HCT116 (cell line): ENCODE data around the gene R3HDM4. TPM values are rescaled to one million over a fixed set of nuclear protein-coding genes. Genes with fewer than 3 reads are reported as not detected.
A peak's percentile ranks its signal among the peaks of the same experiment; 100 is the strongest.

ENCODE experiments used
- ATAC-seq: fragments of 200-7000 bp; cut with Tn5 transposase; 2 replicates; pipeline ENCODE4 v1.9.1; 2020; ENCODE audit warnings: mild to moderate bottlenecking, moderate library complexity
- BruUV-seq: library from RNA; stranded (reverse); fragments of 400-500 nt; replicated peaks from 2 replicates; lab custom pipeline; 2021; lab: Mats Ljungman, UMichigan
- CTCF ChIA-PET: fragments of 300-600 bp; sonication (Branson Sonifier 250); formaldehyde crosslinking; loops from one replicate; lab custom pipeline; 2021; ENCODE audit warnings: antibody characterized with exemption; lab: Charles Lee
- POLR2A ChIA-PET: fragments of 300-600, 350-600 bp; sonication (Branson Sonifier 250); formaldehyde crosslinking; loops from one replicate; lab custom pipeline; 2021; ENCODE audit warnings: antibody characterized with exemption; lab: Charles Lee
- RAD21 ChIA-PET, 2 experiments: fragments of 300-600 bp; sonication (Branson Sonifier 250); formaldehyde crosslinking; loops; one replicate each; lab custom pipeline; 2023; ENCODE audit warnings: low total read pairs in 2 of 2; ENCODE audit not compliant: uncharacterized antibody in 2 of 2, unreplicated experiment in 2 of 2, low non-redundant PET in 1 of 2; lab: Charles Lee
- DNase-seq: peaks from one replicate; pipeline ENCODE4 v3.0.0-alpha.2; 2010; ENCODE audit warnings: low read depth, low spot score
- H2AFZ ChIP-seq: fragments of 200-600 bp; shearing (Covaris generic), sonication (generic); 2 replicates; pipeline ENCODE4 v1.6.1; 2017; ENCODE audit warnings: low read depth, mixed run types, mixed read lengths, antibody characterized with exemption, low read length; ENCODE audit not compliant: poor library complexity, severe bottlenecking
- H3K27ac ChIP-seq: 2 replicates; pipeline ENCODE4 v1.5.1; 2012; ENCODE audit warnings: low read depth, low read length
- H3K27me3 ChIP-seq: fragments of 200-600 bp; sonication (generic); 2 replicates; pipeline ENCODE4 v1.6.1; 2016; ENCODE audit warnings: mixed run types, low read length, mixed read lengths; ENCODE audit not compliant: insufficient read depth
- H3K36me3 ChIP-seq, 2 experiments: fragments of 200-500 bp in 1 of 2; fragments of 200-600 bp in 1 of 2; sonication (Bioruptor generic) in 1 of 2; sonication (generic) in 1 of 2; 2 replicates each; pipeline versions ENCODE4 v1.5.1 to v1.6.1; 2014 to 2016; ENCODE audit warnings: low read length in 2 of 2, inconsistent platforms in 1 of 2, mixed read lengths in 1 of 2, mixed run types in 1 of 2; ENCODE audit not compliant: insufficient read depth in 2 of 2, control insufficient read depth in 1 of 2
- H3K4me1 ChIP-seq, 2 experiments: fragments of 200-600 bp in 1 of 2; sonication (generic) in 1 of 2; 2 replicates each; pipeline versions ENCODE4 v1.5.1 to v1.6.1; 2012 to 2017; ENCODE audit warnings: low read length in 2 of 2, inconsistent platforms in 1 of 2, mild to moderate bottlenecking in 1 of 2, mixed read lengths in 1 of 2, mixed run types in 1 of 2, moderate library complexity in 1 of 2; ENCODE audit not compliant: insufficient read depth in 2 of 2, control insufficient read depth in 1 of 2
- H3K4me2 ChIP-seq: fragments of 200-600 bp; sonication (generic); 2 replicates; pipeline ENCODE4 v1.6.1; 2017; ENCODE audit warnings: mixed run types, low read length, mixed read lengths
- H3K4me3 ChIP-seq, 2 experiments: fragments of 200-600 bp in 1 of 2; sonication (generic) in 1 of 2; replicated peaks in 1 of 2; 2 replicates each; pipeline ENCODE4 v1.5.1; 2011 to 2016; ENCODE audit warnings: low read length in 2 of 2, control low read depth in 1 of 2, low read depth in 1 of 2, mild to moderate bottlenecking in 1 of 2, mixed read lengths in 1 of 2, mixed run types in 1 of 2
- H3K79me2 ChIP-seq: fragments of 200-600 bp; sonication (generic); 2 replicates; pipeline ENCODE4 v1.6.1; 2017; ENCODE audit warnings: mild to moderate bottlenecking, mixed run types, low read length, moderate library complexity, mixed read lengths; ENCODE audit not compliant: insufficient read depth
- H3K9ac ChIP-seq: fragments of 200-600 bp; sonication (generic); 2 replicates; pipeline ENCODE4 v1.6.1; 2016; ENCODE audit warnings: low read length, mixed read lengths
- H3K9me2 ChIP-seq: fragments of 200-600 bp; sonication (generic), shearing (Covaris generic); 2 replicates; pipeline ENCODE4 v1.6.1; 2017; ENCODE audit warnings: mixed run types, mild to moderate bottlenecking, moderate library complexity; ENCODE audit not compliant: insufficient read depth
- H3K9me3 ChIP-seq, 2 experiments: fragments of 200-500 bp in 1 of 2; fragments of 200-600 bp in 1 of 2; sonication (Bioruptor generic) in 1 of 2; sonication (generic) in 1 of 2; 2 replicates each; pipeline ENCODE4 v1.6.1; 2014 to 2017; ENCODE audit warnings: low read length in 2 of 2, mixed read lengths in 2 of 2, inconsistent platforms in 1 of 2, low read depth in 1 of 2, mild to moderate bottlenecking in 1 of 2, mixed run types in 1 of 2, moderate library complexity in 1 of 2; ENCODE audit not compliant: control insufficient read depth in 1 of 2, insufficient read depth in 1 of 2
- H4K20me1 ChIP-seq: fragments of 200-600 bp; sonication (generic), shearing (Covaris generic); 2 replicates; pipeline ENCODE4 v1.6.1; 2017; ENCODE audit warnings: mixed run types, mild to moderate bottlenecking, moderate library complexity; ENCODE audit not compliant: insufficient read depth
- CBX3 ChIP-seq: IDR thresholded peaks from 2 replicates; pipeline ENCODE4 v1.6.1; 2012; ENCODE audit warnings: low read depth
- EGR1 ChIP-seq: IDR thresholded peaks from 2 replicates; pipeline ENCODE4 v1.6.1; 2012; ENCODE audit warnings: low read depth
- ELF1 ChIP-seq: IDR thresholded peaks from 2 replicates; pipeline ENCODE4 v1.6.1; 2012; ENCODE audit warnings: low read depth, borderline replicate concordance
- EZH2 ChIP-seq: fragments of 200-600 bp; sonication (generic); IDR thresholded peaks from 2 replicates; pipeline ENCODE4 v1.6.1; 2017; ENCODE audit warnings: antibody characterized with exemption, mixed run types
- EZH2phosphoT487 ChIP-seq: fragments of 200-600 bp; IDR thresholded peaks from 2 replicates; pipeline ENCODE4 v1.6.1; 2018; ENCODE audit warnings: antibody characterized with exemption, borderline replicate concordance
- POLR2A ChIP-seq: IDR thresholded peaks from 2 replicates; pipeline ENCODE4 v1.7.0; 2011; ENCODE audit warnings: borderline replicate concordance; ENCODE audit not compliant: insufficient read depth, insufficient read length; ENCODE audit errors: extremely low read depth
- POLR2AphosphoS5 ChIP-seq: IDR thresholded peaks from 2 replicates; pipeline ENCODE4 v1.6.1; 2011; ENCODE audit warnings: mild to moderate bottlenecking, low read depth, low read length, moderate library complexity
- SIN3A ChIP-seq: IDR thresholded peaks from 2 replicates; pipeline ENCODE4 v1.6.1; 2012; ENCODE audit warnings: low read depth
- TCF7L2 ChIP-seq: IDR thresholded peaks from 2 replicates; pipeline ENCODE4 v1.7.0; 2011; ENCODE audit warnings: borderline replicate concordance, inconsistent platforms; ENCODE audit not compliant: insufficient read depth, insufficient read length; ENCODE audit errors: extremely low read depth
- YY1 ChIP-seq: IDR thresholded peaks from 2 replicates; pipeline ENCODE4 v1.6.1; 2011; ENCODE audit warnings: low read length, low read depth, moderate library complexity, mild to moderate bottlenecking; ENCODE audit not compliant: insufficient replicate concordance; ENCODE audit errors: extremely low read depth
- ZFX ChIP-seq: fragments of 450-650 bp; IDR thresholded peaks from 2 replicates; pipeline ENCODE4 v1.6.1; 2017
- ZNF274 ChIP-seq: fragments of 200-500 bp; sonication (Bioruptor generic); IDR thresholded peaks from 2 replicates; pipeline ENCODE4 v1.6.1; 2014; ENCODE audit warnings: mild to moderate bottlenecking, low read depth, low read length, inconsistent platforms
- intact Hi-C: fragments of 100-400 bp; cut with micrococcal nuclease; formaldehyde crosslinking; loops from 2 replicates; pipeline ENCODE4 v1.10.0; 2022
- total RNA-seq: library from RNA; stranded (reverse); gene quantifications from one replicate; pipeline ENCODE4 v1.2.1, GENCODE V29; 2021; ENCODE audit not compliant: unreplicated experiment
- TF ChIP-seq, protein P1 (sequence below), 3 experiments: fragments of 200-600 bp in 1 of 3; sonication (generic) in 1 of 3; IDR thresholded peaks in 2 of 3; conservative IDR thresholded peaks in 1 of 3; 2 replicates each; pipeline ENCODE4 v1.5.1; 2012 to 2017; ENCODE audit warnings: low read depth in 2 of 3, low read length in 2 of 3, antibody characterized with exemption in 1 of 3, borderline replicate concordance in 1 of 3, control low read depth in 1 of 3, mild to moderate bottlenecking in 1 of 3, mixed read lengths in 1 of 3, mixed run types in 1 of 3, moderate library complexity in 1 of 3; ENCODE audit not compliant: insufficient read depth in 1 of 3
- TF ChIP-seq, protein P2 (sequence below): IDR thresholded peaks from 2 replicates; pipeline ENCODE4 v1.6.1; 2011; ENCODE audit warnings: mild to moderate bottlenecking, low read length, moderate library complexity; ENCODE audit not compliant: insufficient replicate concordance; ENCODE audit errors: extremely low read depth
- TF ChIP-seq, protein P3 (sequence below): IDR thresholded peaks from 2 replicates; pipeline ENCODE4 v1.6.1; 2012; ENCODE audit warnings: low read depth
- TF ChIP-seq, protein P4 (sequence below): IDR thresholded peaks from 2 replicates; pipeline ENCODE4 v1.6.1; 2012

Gene R3HDM4
- total RNA-seq, 1 experiment from 2014 or later = 92.3 TPM

DNA sequence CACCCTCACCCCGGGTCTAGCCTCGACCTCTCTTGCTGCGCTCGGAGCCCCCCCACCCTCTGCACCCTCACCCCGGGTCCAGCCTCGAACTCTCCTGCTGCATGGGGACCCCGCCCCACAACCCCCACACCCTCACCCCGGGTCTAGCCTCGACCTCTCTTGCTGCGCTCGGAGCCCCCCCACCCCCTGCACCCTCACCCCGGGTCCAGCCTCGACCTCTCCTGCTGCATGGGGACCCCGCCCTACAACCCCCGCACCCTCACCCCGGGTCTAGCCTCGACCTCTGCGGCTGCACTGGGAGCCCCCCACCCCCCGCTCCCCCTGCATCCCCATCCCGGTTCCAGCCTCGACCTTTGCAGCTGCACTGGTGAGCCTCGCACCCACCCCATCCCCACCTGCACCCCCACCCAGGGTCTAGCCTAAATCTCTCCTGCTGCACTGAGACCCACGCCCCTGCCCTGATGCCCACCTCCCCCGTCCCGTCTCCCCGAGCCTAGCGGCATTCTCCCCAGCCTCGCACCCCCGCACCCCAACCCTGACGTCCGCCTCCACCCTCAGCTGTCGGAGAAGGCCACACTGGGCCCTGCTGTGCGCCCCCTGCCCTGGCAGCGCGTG, 51.8 kb downstream of the R3HDM4 start:
- ATAC-seq (no peak), DNase-seq (no peak)
- peak overlapping the region; percentile 71 to 78 for H3K4me3 ChIP-seq
- H3K27me3 ChIP-seq = no peaks in the 10 kb centered on the region
- peak overlapping the region; percentile 83 for H3K9ac ChIP-seq
- H3K9me2 ChIP-seq = no peaks in the 10 kb centered on the region
- POLR2A ChIA-PET = no interaction called here
- no peaks in the 10 kb centered on the region for H4K20me1 ChIP-seq
- no peaks in the 10 kb centered on the region for H3K79me2 ChIP-seq
- peaks cover 14 to 32% of the 10 kb centered on the region in 2 experiments for H3K4me1 ChIP-seq
- peak overlapping the region; percentile 96 for H3K27ac ChIP-seq
- TF ChIP-seq EGR1 (no peak), EZH2phosphoT487 (no peak), YY1 (no peak), POLR2A (no peak), SIN3A (no peak), ZFX (no peak), ZNF274 (no peak), CBX3 (no peak), EZH2 (no peak), POLR2AphosphoS5 (no peak), TCF7L2 (no peak), ELF1 (no peak)
- TF ChIP-seq, protein P1, sequence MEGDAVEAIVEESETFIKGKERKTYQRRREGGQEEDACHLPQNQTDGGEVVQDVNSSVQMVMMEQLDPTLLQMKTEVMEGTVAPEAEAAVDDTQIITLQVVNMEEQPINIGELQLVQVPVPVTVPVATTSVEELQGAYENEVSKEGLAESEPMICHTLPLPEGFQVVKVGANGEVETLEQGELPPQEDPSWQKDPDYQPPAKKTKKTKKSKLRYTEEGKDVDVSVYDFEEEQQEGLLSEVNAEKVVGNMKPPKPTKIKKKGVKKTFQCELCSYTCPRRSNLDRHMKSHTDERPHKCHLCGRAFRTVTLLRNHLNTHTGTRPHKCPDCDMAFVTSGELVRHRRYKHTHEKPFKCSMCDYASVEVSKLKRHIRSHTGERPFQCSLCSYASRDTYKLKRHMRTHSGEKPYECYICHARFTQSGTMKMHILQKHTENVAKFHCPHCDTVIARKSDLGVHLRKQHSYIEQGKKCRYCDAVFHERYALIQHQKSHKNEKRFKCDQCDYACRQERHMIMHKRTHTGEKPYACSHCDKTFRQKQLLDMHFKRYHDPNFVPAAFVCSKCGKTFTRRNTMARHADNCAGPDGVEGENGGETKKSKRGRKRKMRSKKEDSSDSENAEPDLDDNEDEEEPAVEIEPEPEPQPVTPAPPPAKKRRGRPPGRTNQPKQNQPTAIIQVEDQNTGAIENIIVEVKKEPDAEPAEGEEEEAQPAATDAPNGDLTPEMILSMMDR (IDR thresholded peaks at IDR 0.05 in 2 of 3, conservative IDR thresholded peaks at IDR 0.05 in 1 of 3; ENCODE audit: borderline replicate concordance in 1 of 3, insufficient read depth in 1 of 3, low read depth in 2 of 3, low read length in 2 of 3) = no peak
- TF ChIP-seq, protein P2, sequence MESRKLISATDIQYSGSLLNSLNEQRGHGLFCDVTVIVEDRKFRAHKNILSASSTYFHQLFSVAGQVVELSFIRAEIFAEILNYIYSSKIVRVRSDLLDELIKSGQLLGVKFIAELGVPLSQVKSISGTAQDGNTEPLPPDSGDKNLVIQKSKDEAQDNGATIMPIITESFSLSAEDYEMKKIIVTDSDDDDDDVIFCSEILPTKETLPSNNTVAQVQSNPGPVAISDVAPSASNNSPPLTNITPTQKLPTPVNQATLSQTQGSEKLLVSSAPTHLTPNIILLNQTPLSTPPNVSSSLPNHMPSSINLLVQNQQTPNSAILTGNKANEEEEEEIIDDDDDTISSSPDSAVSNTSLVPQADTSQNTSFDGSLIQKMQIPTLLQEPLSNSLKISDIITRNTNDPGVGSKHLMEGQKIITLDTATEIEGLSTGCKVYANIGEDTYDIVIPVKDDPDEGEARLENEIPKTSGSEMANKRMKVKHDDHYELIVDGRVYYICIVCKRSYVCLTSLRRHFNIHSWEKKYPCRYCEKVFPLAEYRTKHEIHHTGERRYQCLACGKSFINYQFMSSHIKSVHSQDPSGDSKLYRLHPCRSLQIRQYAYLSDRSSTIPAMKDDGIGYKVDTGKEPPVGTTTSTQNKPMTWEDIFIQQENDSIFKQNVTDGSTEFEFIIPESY = no peak
- TF ChIP-seq, protein P3, sequence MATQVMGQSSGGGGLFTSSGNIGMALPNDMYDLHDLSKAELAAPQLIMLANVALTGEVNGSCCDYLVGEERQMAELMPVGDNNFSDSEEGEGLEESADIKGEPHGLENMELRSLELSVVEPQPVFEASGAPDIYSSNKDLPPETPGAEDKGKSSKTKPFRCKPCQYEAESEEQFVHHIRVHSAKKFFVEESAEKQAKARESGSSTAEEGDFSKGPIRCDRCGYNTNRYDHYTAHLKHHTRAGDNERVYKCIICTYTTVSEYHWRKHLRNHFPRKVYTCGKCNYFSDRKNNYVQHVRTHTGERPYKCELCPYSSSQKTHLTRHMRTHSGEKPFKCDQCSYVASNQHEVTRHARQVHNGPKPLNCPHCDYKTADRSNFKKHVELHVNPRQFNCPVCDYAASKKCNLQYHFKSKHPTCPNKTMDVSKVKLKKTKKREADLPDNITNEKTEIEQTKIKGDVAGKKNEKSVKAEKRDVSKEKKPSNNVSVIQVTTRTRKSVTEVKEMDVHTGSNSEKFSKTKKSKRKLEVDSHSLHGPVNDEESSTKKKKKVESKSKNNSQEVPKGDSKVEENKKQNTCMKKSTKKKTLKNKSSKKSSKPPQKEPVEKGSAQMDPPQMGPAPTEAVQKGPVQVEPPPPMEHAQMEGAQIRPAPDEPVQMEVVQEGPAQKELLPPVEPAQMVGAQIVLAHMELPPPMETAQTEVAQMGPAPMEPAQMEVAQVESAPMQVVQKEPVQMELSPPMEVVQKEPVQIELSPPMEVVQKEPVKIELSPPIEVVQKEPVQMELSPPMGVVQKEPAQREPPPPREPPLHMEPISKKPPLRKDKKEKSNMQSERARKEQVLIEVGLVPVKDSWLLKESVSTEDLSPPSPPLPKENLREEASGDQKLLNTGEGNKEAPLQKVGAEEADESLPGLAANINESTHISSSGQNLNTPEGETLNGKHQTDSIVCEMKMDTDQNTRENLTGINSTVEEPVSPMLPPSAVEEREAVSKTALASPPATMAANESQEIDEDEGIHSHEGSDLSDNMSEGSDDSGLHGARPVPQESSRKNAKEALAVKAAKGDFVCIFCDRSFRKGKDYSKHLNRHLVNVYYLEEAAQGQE = no peak
- TF ChIP-seq, protein P4, sequence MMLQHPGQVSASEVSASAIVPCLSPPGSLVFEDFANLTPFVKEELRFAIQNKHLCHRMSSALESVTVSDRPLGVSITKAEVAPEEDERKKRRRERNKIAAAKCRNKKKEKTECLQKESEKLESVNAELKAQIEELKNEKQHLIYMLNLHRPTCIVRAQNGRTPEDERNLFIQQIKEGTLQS = no peak
- intact Hi-C loops = loop anchor here (2.0 kb wide), 1 partner anchor 90 kb away; no protein-coding TSS in a partner anchor
- BruUV-seq = no TSS peak
- RAD21 ChIA-PET = interaction anchor here in 1 of 2 experiments (0.6 kb wide), 1 partner anchor 293 kb away, joined by 3 read pairs; no protein-coding TSS in a partner anchor
- H3K9me3 ChIP-seq = no peaks in the 10 kb centered on the region
- peak overlapping the region; percentile 88 for H3K4me2 ChIP-seq
- no peak overlapping the region for H2AFZ ChIP-seq
- CTCF ChIA-PET = interaction anchor here (0.6 kb wide), 1 partner anchor 12 kb away, joined by 10 read pairs; no protein-coding TSS in a partner anchor
- no peaks in the 10 kb centered on the region; a peak in 1 of 4 replicates for H3K36me3 ChIP-seq
